ENCODE data around the gene RTP1. TPM values are rescaled to one million over a fixed set of nuclear protein-coding genes. Genes with fewer than 3 reads are reported as not detected.
A peak's percentile ranks its signal among the peaks of the same experiment; 100 is the strongest.
"Not testable (repeated sequence)": the region's sequence is repeated elsewhere in the genome, so short reads cannot be mapped to it uniquely, and the experiment has no call there.

RTP1 gene
- total RNA-seq (2014; rRNA removed; shearing (Covaris generic)): not detected in 2 replicates
- not detected in 2 replicates for polyA plus RNA-seq (2014; cell fraction: nucleus; rRNA removed)

GRCh38 chr3:187197335-187197649 lies at the start of gene RTP1:
Gene RTP1, plus strand, starts transcription at chr3:187197486. Its CDS starts 30 bp downstream, at chr3:187197516.
- no peak for DNase-seq (ENCODE audit: extremely low read depth, low read depth)

GRCh38 chr3:187150186-187150585 lies 47.1 kb upstream of the RTP1 start:
- no peak for DNase-seq (ENCODE audit: extremely low read depth, low read depth)

- peak; percentile 7 for DNase-seq (ENCODE audit: extremely low read depth, low read depth)
Measured at GRCh38 chr3:187150599-187150998, 46.7 kb upstream of the RTP1 start.

- no peak for DNase-seq (ENCODE audit: extremely low read depth, low read depth)
Measured at GRCh38 chr3:187161556-187161955, 35.7 kb upstream of the RTP1 start.

GRCh38 chr3:187162265-187162953 lies 34.9 kb upstream of the RTP1 start:
- DNase-seq (ENCODE audit: extremely low read depth, low read depth): no peak

GRCh38 chr3:187165144-187165543 lies 32.1 kb upstream of the RTP1 start:
- DNase-seq (ENCODE audit: extremely low read depth, low read depth): peak; percentile 38

GRCh38 chr3:187166750-187167149 lies 30.5 kb upstream of the RTP1 start:
- no peak for DNase-seq (ENCODE audit: extremely low read depth, low read depth)

GRCh38 chr3:187167777-187168176 lies 29.5 kb upstream of the RTP1 start:
- DNase-seq (ENCODE audit: extremely low read depth, low read depth): no peak

GRCh38 chr3:187169231-187169960 lies 27.9 kb upstream of the RTP1 start:
- DNase-seq (ENCODE audit: extremely low read depth, low read depth): no peak

- DNase-seq (ENCODE audit: extremely low read depth, low read depth): not testable (repeated sequence)
Measured at GRCh38 chr3:187170911-187171310, 26.4 kb upstream of the RTP1 start.

GRCh38 chr3:187172929-187173328 lies 24.4 kb upstream of the RTP1 start:
- no peak for DNase-seq (ENCODE audit: extremely low read depth, low read depth)

GRCh38 chr3:187181454-187182170 lies 15.7 kb upstream of the RTP1 start:
- DNase-seq (ENCODE audit: extremely low read depth, low read depth): no peak

GRCh38 chr3:187183210-187183862 lies 13.9 kb upstream of the RTP1 start:
- DNase-seq (ENCODE audit: extremely low read depth, low read depth): no peak

- DNase-seq (ENCODE audit: extremely low read depth, low read depth): no peak
Measured at GRCh38 chr3:187183903-187184302, 13.4 kb upstream of the RTP1 start.

- DNase-seq (ENCODE audit: extremely low read depth, low read depth): no peak
Measured at GRCh38 chr3:187185759-187186158, 11.5 kb upstream of the RTP1 start.

GRCh38 chr3:187186375-187186774 lies 10.9 kb upstream of the RTP1 start:
- DNase-seq (ENCODE audit: extremely low read depth, low read depth): no peak

GRCh38 chr3:187186801-187187421 lies 10.4 kb upstream of the RTP1 start:
- DNase-seq (ENCODE audit: extremely low read depth, low read depth): no peak

GRCh38 chr3:187188931-187189330 lies 8.4 kb upstream of the RTP1 start:
- DNase-seq (ENCODE audit: extremely low read depth, low read depth): no peak

GRCh38 chr3:187191271-187191670 lies 6.0 kb upstream of the RTP1 start:
- no peak for DNase-seq (ENCODE audit: extremely low read depth, low read depth)

GRCh38 chr3:187193181-187193580 lies 4.1 kb upstream of the RTP1 start:
- no peak for DNase-seq (ENCODE audit: extremely low read depth, low read depth)

Measured in NCI-H460 (cell line).